Fibroblast of the aortic adventitia (primary cell): Measurements from ENCODE around the gene PCDHB8. TPM values are rescaled to one million over a fixed set of nuclear protein-coding genes. Genes with fewer than 3 reads are reported as not detected.
"Not testable (repeated sequence)": the region's sequence is repeated elsewhere in the genome, so short reads cannot be mapped to it uniquely, and the experiment has no call there.

Experiments used
- DNase-seq: peaks from one replicate; pipeline ENCODE4 v3.0.0-alpha.2; 2010; ENCODE audit warnings: low read depth
- H3K4me3 ChIP-seq: 2 replicates; pipeline ENCODE4 v1.5.1; 2011; ENCODE audit warnings: low read depth, mild to moderate bottlenecking, control low read depth, low read length, moderate library complexity
- total RNA-seq: library from RNA; depleted of rRNA; stranded (reverse); fragments of >200 nt; gene quantifications from 2 replicates; pipeline ENCODE4 v1.2.3, GENCODE V29; 2012; ENCODE audit warnings: low replicate concordance
- TF ChIP-seq, protein P1 (sequence below): IDR thresholded peaks from 2 replicates; pipeline ENCODE4 v1.5.1; 2011; ENCODE audit warnings: mild to moderate bottlenecking, low read length, control low read depth, inconsistent platforms; ENCODE audit not compliant: insufficient read depth

Gene PCDHB8
- total RNA-seq, 1 donor, result 0.27 TPM

DNA sequence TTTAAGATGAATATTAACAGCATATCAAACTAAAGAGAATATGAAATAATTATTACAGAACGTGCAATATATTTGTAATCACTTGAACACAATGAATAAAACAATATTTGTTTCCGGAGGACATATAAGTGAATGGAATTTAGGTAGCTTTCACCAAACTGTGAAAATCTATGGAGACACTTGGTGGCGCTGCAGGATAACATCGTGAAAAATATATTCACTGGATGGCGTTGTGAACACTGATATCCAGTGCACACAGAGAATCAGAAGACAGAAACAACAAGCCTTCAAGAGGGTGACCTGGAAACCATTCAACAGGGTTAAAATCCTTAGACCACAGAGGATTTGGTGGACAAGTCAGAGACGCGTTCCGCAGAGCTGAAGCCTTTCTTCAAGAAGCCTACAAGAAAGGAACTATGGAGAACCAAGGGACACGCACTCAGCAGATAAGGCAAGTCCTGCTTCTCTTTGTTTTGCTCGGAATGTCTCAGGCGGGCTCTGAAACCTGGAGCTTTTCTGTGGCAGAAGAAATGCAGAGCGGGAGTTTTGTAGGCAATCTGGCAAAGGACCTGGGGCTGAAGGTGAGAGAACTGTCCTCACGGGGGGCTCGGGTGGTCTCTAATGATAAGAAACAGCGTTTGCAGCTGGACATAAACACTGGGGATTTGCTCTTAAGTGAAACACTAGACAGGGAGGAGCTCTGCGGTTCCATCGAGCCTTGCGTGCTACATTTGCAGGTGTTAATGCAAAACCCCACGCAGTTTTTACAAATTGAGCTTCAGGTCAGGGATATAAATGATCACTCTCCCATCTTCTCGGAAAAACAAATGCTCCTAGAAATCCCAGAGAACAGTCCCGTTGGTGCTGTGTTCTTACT is 22.0 kb downstream of the PCDHB8 start, which contains the start of gene PCDHB11:
PCDHB11 (plus strand) TSS at position 269 of the 877 bp plus-strand sequence; CDS start at position 417, 148 bp downstream.
- TF ChIP-seq, protein P1, sequence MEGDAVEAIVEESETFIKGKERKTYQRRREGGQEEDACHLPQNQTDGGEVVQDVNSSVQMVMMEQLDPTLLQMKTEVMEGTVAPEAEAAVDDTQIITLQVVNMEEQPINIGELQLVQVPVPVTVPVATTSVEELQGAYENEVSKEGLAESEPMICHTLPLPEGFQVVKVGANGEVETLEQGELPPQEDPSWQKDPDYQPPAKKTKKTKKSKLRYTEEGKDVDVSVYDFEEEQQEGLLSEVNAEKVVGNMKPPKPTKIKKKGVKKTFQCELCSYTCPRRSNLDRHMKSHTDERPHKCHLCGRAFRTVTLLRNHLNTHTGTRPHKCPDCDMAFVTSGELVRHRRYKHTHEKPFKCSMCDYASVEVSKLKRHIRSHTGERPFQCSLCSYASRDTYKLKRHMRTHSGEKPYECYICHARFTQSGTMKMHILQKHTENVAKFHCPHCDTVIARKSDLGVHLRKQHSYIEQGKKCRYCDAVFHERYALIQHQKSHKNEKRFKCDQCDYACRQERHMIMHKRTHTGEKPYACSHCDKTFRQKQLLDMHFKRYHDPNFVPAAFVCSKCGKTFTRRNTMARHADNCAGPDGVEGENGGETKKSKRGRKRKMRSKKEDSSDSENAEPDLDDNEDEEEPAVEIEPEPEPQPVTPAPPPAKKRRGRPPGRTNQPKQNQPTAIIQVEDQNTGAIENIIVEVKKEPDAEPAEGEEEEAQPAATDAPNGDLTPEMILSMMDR, result no peak
- no peak for DNase-seq
- no peak within 1 kb of the TSS for H3K4me3 ChIP-seq

DNA sequence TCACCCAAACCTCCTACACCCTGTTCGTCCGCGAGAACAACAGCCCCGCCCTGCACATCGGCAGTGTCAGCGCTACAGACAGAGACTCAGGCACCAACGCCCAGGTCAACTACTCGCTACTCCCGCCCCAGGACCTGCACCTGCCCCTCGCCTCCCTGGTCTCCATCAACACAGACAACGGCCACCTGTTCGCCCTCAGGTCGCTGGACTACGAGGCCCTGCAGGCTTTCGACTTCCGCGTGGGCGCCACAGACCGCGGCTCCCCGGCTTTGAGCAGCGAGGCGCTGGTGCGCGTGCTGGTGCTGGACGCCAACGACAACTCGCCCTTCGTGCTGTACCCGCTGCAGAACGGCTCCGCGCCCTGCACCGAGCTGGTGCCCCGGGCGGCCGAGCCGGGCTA is 23.5 kb downstream of the PCDHB8 start:
- not testable (repeated sequence) for H3K4me3 ChIP-seq, DNase-seq

DNA sequence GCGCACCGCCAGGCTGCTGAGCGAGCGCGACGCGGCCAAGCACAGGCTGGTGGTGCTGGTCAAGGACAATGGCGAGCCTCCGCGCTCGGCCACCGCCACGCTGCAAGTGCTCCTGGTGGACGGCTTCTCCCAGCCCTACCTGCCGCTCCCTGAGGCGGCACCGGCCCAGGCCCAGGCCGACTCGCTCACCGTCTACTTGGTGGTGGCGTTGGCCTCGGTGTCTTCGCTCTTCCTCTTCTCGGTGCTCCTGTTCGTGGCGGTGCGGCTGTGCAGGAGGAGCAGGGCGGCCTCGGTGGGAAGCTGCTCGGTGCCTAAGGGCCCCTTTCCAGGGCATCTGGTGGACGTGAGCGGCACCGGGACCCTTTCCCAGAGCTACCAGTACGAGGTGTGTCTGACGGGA is 24.1 kb downstream of the PCDHB8 start:
- not testable (repeated sequence) for H3K4me3 ChIP-seq, DNase-seq

DNA sequence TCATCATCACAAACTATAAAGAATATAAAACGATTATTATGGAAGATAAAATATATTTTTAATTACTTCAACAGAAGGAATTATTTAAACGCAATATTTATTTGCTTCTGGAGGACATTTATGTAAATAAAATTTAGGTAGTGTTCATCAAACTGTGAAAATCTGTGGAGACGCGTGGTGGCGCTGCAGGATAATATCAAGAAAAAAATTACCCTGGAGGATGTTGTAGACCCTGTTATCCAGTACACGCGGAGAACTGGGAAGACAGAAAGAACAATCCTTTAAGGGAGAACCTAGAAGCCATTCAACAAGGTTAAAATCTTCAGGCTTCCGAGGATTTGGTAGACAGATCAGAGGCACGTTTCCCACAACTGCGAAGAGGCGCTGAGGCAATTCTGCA is 30.9 kb downstream of the PCDHB8 start, which contains the start of gene PCDHB12:
PCDHB12 (plus strand) TSS at position 242 of the 400 bp plus-strand sequence. CDS start 189 bp downstream, outside the sequence.
- TF ChIP-seq, protein P1, result no peak
- DNase-seq, result no peak
- no peak within 1 kb of the TSS for H3K4me3 ChIP-seq

DNA sequence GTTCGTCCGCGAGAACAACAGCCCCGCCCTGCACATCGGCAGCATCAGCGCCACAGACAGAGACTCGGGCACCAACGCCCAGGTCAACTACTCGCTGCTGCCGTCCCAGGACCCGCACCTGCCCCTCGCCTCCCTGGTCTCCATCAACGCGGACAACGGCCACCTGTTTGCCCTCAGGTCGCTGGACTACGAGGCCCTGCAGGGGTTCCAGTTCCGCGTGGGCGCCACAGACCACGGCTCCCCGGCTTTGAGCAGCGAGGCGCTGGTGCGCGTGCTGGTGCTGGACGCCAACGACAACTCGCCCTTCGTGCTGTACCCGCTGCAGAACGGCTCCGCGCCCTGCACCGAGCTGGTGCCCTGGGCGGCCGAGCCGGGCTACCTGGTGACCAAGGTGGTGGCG is 32.7 kb downstream of the PCDHB8 start:
- H3K4me3 ChIP-seq, DNase-seq: not testable (repeated sequence)

DNA sequence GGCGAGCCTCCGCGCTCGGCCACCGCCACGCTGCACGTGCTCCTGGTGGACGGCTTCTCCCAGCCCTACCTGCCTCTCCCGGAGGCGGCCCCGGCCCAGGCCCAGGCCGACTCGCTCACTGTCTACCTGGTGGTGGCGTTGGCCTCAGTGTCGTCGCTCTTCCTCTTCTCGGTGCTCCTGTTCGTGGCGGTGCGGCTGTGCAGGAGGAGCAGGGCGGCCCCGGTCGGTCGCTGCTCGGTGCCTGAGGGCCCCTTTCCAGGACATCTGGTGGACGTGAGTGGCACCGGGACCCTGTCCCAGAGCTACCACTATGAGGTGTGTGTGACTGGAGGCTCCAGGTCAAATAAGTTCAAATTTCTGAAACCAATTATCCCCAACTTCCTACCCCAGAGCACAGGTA is 33.3 kb downstream of the PCDHB8 start:
- H3K4me3 ChIP-seq, DNase-seq: not testable (repeated sequence)

DNA sequence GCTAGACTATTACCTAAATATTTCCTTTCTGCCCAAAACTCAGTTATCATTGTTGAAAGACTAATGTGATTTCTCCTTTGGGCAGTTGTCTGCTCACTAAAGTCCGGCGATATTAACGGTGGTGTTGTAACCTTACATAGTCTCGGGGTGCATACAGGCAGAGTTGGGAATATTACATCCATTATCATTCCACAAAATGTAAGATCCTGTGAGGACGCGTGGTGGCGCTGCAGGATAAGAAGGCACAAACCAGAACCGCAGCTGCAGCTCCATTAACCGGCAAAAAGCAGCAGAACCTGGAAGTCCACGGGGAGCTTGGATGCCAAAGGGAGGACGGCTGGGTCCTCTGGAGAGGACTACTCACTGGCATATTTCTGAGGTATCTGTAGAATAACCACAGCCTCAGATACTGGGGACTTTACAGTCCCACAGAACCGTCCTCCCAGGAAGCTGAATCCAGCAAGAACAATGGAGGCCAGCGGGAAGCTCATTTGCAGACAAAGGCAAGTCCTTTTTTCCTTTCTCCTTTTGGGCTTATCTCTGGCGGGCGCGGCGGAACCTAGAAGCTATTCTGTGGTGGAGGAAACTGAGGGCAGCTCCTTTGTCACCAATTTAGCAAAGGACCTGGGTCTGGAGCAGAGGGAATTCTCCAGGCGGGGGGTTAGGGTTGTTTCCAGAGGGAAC is 36.2 kb downstream of the PCDHB8 start, which contains the start of gene PCDHB13:
PCDHB13 (plus strand) TSS at position 264 of the 684 bp plus-strand sequence; CDS start at position 469, 205 bp downstream.
- H3K4me3 ChIP-seq, result not testable (repeated sequence)
- peak; percentile 9 for DNase-seq

DNA sequence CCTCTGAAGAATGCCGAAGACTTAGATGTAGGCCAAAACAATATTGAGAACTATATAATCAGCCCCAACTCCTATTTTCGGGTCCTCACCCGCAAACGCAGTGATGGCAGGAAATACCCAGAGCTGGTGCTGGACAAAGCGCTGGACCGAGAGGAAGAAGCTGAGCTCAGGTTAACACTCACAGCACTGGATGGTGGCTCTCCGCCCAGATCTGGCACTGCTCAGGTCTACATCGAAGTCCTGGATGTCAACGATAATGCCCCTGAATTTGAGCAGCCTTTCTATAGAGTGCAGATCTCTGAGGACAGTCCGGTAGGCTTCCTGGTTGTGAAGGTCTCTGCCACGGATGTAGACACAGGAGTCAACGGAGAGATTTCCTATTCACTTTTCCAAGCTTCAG is 37.0 kb downstream of the PCDHB8 start:
- not testable (repeated sequence) for DNase-seq, H3K4me3 ChIP-seq

DNA sequence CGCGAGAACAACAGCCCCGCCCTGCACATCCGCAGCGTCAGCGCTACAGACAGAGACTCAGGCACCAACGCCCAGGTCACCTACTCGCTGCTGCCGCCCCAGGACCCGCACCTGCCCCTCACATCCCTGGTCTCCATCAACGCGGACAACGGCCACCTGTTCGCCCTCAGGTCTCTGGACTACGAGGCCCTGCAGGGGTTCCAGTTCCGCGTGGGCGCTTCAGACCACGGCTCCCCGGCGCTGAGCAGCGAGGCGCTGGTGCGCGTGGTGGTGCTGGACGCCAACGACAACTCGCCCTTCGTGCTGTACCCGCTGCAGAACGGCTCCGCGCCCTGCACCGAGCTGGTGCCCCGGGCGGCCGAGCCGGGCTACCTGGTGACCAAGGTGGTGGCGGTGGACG is 37.9 kb downstream of the PCDHB8 start:
- DNase-seq, H3K4me3 ChIP-seq: not testable (repeated sequence)

DNA sequence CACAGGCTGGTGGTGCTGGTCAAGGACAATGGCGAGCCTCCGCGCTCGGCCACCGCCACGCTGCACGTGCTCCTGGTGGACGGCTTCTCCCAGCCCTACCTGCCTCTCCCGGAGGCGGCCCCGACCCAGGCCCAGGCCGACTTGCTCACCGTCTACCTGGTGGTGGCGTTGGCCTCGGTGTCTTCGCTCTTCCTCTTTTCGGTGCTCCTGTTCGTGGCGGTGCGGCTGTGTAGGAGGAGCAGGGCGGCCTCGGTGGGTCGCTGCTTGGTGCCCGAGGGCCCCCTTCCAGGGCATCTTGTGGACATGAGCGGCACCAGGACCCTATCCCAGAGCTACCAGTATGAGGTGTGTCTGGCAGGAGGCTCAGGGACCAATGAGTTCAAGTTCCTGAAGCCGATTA is 38.4 kb downstream of the PCDHB8 start:
- DNase-seq, H3K4me3 ChIP-seq: not testable (repeated sequence)

DNA sequence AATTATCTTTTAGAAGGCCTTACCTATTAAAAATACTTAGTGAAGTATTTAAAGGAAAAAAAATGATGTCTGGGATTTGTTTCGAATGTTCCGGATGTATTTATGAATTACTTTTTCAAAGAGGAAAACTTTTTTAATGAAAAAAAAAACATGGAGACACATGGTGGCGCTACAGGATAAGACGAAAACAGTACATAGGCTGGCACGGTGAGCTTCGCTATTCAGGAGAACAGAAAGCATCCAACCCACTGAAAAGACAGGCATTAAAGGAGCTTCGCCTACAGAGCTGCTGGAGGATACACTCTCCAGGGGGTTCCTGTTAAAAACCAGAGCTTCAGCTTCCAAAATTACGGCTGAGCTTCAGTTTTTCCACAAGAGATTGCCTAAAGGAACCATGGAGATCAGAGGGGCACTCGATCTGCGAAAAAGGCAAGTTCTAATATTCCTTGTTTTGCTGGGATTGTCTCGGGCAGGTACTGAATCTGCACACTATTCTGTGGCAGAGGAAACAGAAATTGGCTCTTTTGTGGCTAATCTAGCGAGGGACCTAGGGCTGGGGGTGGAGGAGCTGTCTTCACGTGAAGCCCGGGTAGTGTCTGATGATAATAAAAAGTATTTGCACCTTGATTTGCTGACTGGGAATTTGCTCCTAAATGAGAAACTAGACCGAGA is 45.7 kb downstream of the PCDHB8 start, which contains the start of gene PCDHB14:
PCDHB14 (plus strand) TSS at position 232 of the 672 bp plus-strand sequence; CDS start at position 395, 163 bp downstream.
- peak; percentile 30 for DNase-seq
- H3K4me3 ChIP-seq, result peak within 1 kb of the TSS; percentile 44
- TF ChIP-seq, protein P1, result no peak

DNA sequence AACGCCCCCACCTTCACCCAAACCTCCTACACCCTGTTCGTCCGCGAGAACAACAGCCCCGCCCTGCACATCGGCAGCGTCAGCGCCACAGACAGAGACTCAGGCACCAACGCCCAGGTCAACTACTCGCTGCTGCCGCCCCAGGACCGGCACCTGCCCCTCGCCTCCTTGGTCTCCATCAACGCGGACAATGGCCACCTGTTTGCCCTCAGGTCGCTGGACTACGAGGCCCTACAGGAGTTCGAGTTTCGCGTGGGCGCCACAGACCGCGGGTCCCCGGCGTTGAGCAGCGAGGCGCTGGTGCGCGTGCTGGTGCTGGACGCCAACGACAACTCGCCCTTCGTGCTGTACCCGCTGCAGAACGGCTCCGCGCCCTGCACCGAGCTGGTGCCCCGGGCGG is 47.3 kb downstream of the PCDHB8 start:
- not testable (repeated sequence) for DNase-seq, H3K4me3 ChIP-seq

DNA sequence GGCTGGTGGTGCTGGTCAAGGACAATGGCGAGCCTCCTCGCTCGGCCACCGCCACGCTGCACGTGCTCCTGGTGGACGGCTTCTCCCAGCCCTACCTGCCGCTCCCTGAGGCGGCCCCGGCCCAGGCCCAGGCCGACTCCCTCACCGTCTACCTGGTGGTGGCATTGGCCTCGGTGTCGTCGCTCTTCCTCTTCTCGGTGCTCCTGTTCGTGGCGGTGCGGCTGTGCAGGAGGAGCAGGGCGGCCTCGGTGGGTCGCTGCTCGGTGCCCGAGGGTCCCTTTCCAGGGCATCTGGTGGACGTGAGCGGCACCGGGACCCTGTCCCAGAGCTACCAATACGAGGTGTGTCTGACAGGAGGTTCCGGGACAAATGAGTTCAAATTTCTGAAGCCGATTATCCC is 47.8 kb downstream of the PCDHB8 start:
- DNase-seq, result not testable (repeated sequence)

More for the DNA sequence above, 47.8 kb downstream of the PCDHB8 start:
- not testable (repeated sequence) for H3K4me3 ChIP-seq
